ENCODE data around the gene PBX1. TPM values are rescaled to one million over a fixed set of nuclear protein-coding genes. Genes with fewer than 3 reads are reported as not detected.

The PBX1 gene
- total RNA-seq, 1 donor from 2014 or later, result 29.7 TPM

- Mint-ChIP-seq H3K27me3 (ENCODE audit: unreplicated experiment) (no peaks in the 10 kb centered on the region), H3K36me3 (ENCODE audit: unreplicated experiment) (no peaks in the 10 kb centered on the region), H3K4me3 (ENCODE audit: unreplicated experiment) (no peak overlapping the region), H3K27ac (ENCODE audit: unreplicated experiment) (no peak overlapping the region), H3K9me3 (ENCODE audit: unreplicated experiment) (no peaks in the 10 kb centered on the region), H3K4me1 (ENCODE audit: unreplicated experiment) (peaks cover 35% of the 10 kb centered on the region)
- TF ChIP-seq CTCF (IDR thresholded peaks at IDR 0.05), result no peak
- no peak for DNase-seq (ENCODE audit: extremely low spot score, unreplicated experiment)
Observed at GRCh38 chr1:164774413-164774812, 215.4 kb downstream of the PBX1 start.

DNA sequence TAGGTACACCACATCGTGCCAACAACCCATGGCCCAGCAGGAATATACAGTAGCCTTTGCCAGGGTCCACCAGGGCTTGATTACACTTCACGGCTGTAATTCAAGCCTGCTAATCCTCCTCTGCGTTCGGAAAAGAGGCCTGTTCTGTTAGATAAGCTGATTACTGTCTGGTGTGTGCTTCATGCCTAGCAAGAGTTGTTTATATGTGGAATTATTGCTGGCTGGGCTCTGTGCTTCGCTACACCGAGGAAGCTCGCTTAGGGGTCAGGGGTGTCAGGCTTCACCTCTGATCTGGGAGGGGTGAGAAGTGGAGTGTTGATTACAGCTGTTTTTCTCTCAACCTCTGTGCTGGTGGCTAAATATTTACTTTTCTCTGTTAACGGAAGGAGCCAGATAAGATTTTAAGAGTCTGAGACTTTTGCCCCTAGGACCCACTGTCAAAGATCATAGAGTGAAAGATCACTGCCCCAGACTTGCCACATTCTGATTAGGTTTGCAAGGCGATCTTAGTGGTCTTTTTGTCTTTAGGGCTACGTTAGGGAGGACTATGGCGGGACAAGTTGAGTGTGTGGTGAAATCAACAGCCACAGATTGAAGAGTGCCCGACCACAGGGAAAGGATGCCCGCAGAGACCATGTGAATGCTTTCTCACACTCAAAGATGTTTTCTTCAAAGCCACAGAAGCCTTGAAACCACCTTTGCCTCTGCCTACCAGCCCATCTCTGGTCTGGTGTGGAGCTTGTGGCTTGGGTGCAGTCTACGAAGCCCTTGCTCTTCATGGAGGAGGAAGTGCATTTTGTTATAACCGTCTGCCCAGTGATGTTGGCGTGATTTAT, 216.1 kb downstream of the PBX1 start:
- H3K9me3 Mint-ChIP-seq (ENCODE audit: unreplicated experiment), result no peaks in the 10 kb centered on the region
- peaks cover 33% of the 10 kb centered on the region for H3K4me1 Mint-ChIP-seq (ENCODE audit: unreplicated experiment)
- H3K4me3 Mint-ChIP-seq (ENCODE audit: unreplicated experiment), result no peak overlapping the region
- H3K27ac Mint-ChIP-seq (ENCODE audit: unreplicated experiment), result no peak overlapping the region
- DNase-seq (ENCODE audit: extremely low spot score, unreplicated experiment), result no peak
- TF ChIP-seq CTCF (IDR thresholded peaks at IDR 0.05), result no peak
- H3K36me3 Mint-ChIP-seq (ENCODE audit: unreplicated experiment), result no peaks in the 10 kb centered on the region
- H3K27me3 Mint-ChIP-seq (ENCODE audit: unreplicated experiment), result no peaks in the 10 kb centered on the region

DNA sequence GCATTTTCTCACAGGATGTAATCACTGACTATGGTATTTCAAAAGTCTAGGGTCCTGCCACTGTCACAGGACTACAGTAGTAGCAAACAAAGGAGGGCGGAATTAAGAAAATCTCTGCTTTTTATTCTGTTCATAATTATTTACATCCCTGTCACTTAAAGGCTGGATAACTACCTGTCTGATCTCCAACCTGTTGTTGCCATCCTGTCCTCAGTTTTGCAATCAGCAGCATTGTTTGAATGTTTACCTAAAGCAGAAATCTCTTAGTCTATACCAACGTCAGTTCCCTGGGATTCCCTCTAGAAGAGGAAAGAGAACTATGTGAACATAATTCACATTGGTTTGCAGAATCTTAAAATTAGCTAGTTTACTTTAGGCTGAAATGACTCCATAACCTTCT, 218.5 kb downstream of the PBX1 start:
- H3K27me3 Mint-ChIP-seq (ENCODE audit: unreplicated experiment), result no peaks in the 10 kb centered on the region
- no peak overlapping the region for H3K4me3 Mint-ChIP-seq (ENCODE audit: unreplicated experiment)
- no peaks in the 10 kb centered on the region for H3K36me3 Mint-ChIP-seq (ENCODE audit: unreplicated experiment)
- no peak for DNase-seq (ENCODE audit: extremely low spot score, unreplicated experiment)
- no peak for TF ChIP-seq CTCF (IDR thresholded peaks at IDR 0.05)
- peaks cover 23% of the 10 kb centered on the region for H3K4me1 Mint-ChIP-seq (ENCODE audit: unreplicated experiment)
- no peaks in the 10 kb centered on the region for H3K9me3 Mint-ChIP-seq (ENCODE audit: unreplicated experiment)
- no peak overlapping the region for H3K27ac Mint-ChIP-seq (ENCODE audit: unreplicated experiment)

DNA sequence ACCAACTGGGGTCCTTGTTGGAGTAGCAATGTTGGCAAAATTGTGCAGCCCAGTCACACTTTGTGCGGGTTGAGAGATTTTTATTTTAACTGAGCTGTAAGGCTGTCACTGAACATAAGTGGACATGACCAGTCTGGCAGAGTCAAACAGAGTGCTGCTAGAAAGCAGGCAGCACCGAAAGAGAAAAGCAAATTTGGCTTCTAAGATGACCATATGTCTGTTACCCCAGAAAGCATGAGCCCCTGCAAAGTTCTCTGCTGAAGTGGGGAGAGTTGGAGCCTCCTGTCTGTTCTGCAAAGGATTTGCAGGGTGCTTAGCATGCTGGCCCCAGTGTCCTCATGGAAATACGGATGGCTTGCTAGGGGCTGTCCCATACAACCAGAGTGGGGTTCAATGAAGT, 220.4 kb downstream of the PBX1 start:
- Mint-ChIP-seq H3K4me3 (ENCODE audit: unreplicated experiment) (no peak overlapping the region), H3K27ac (ENCODE audit: unreplicated experiment) (no peak overlapping the region)

More for the DNA sequence above, 220.4 kb downstream of the PBX1 start:
- no peaks in the 10 kb centered on the region for H3K27me3 Mint-ChIP-seq (ENCODE audit: unreplicated experiment)
- no peak for DNase-seq (ENCODE audit: extremely low spot score, unreplicated experiment)
- no peak for TF ChIP-seq CTCF (IDR thresholded peaks at IDR 0.05)
- no peaks in the 10 kb centered on the region for H3K9me3 Mint-ChIP-seq (ENCODE audit: unreplicated experiment)
- H3K4me1 Mint-ChIP-seq (ENCODE audit: unreplicated experiment), result peaks cover 18% of the 10 kb centered on the region
- no peaks in the 10 kb centered on the region for H3K36me3 Mint-ChIP-seq (ENCODE audit: unreplicated experiment)

All from osteocyte (in vitro differentiated cells).